MM.1S (cell line): ENCODE measurements around the gene EN2.

ENCODE experiments used
- EZH2 ChIP-seq: fragments of 300-600 bp; sonication (generic); optimal IDR thresholded peaks from 2 replicates; pipeline ENCODE3; 2017; ENCODE audit warnings: low read depth, mild to moderate bottlenecking, antibody characterized with exemption, low read length, mixed read lengths
- EZH2phosphoT487 ChIP-seq: fragments of 300-600 bp; sonication (generic); IDR thresholded peaks from 2 replicates; pipeline ENCODE4 v1.6.1; 2018; ENCODE audit warnings: antibody characterized with exemption, low read length
- TF ChIP-seq, protein P1 (sequence below): fragments of 300-600 bp; sonication (generic); IDR thresholded peaks from 2 replicates; pipeline ENCODE4 v1.5.1; 2016; ENCODE audit warnings: antibody characterized with exemption, low read length, mixed read lengths

DNA sequence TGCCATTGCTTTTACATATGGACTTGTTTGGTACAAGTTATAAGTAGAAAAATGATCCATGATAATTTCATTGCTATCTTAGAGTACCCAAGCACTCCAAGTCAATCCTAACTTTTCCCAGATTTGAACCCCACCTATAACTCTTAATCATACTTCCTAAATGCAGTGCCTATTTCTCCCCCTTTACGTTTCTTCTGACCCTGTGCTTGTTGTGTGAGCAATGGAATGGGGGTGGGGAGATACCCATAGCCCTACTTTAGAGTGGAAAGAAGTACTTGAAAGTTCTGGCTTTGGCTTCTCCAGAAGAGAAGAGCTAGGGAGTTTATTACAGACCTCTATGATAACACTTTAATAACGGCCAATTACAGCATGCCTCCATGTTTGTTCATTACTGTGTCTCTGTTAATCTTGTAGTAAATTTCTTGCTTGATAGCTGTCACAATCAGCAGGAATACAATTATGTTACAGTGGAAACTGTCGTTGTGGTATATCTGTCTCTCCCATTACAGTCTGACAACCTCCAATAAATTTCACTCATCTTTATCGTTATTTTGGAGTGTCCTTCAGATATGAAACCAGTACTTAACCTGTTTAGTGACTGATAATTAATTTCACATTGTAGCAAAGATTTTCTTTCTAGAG lies 54.4 kb downstream of the EN2 start:
- TF ChIP-seq, protein P1, sequence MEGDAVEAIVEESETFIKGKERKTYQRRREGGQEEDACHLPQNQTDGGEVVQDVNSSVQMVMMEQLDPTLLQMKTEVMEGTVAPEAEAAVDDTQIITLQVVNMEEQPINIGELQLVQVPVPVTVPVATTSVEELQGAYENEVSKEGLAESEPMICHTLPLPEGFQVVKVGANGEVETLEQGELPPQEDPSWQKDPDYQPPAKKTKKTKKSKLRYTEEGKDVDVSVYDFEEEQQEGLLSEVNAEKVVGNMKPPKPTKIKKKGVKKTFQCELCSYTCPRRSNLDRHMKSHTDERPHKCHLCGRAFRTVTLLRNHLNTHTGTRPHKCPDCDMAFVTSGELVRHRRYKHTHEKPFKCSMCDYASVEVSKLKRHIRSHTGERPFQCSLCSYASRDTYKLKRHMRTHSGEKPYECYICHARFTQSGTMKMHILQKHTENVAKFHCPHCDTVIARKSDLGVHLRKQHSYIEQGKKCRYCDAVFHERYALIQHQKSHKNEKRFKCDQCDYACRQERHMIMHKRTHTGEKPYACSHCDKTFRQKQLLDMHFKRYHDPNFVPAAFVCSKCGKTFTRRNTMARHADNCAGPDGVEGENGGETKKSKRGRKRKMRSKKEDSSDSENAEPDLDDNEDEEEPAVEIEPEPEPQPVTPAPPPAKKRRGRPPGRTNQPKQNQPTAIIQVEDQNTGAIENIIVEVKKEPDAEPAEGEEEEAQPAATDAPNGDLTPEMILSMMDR, result no peak
- TF ChIP-seq EZH2 (no peak), EZH2phosphoT487 (no peak)
